ENCODE data around the gene DDX19B.
"Not testable (repeated sequence)": the region's sequence is repeated elsewhere in the genome, so short reads cannot be mapped to it uniquely, and the experiment has no call there.

Gene DDX19B

DNA sequence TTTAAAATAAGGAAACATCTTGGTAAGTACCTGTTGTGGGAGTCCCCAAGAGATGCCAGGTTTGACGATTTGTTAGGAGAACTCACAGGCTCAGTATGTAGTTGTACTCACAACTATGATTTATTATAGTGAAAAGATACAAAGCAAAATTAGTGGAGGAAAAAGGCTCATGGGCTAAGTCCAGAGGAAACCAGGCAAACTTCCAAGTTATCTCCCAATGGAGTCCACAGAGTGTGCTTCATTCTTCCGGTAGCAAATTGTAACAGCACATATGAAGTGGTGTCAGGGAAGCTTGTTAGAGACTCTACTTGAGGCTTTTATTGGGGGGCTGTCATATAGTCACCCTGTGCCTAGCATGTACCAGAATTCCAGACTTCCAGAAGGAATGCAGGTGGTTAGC is 50.0 kb downstream of the DDX19B start:
- no peak for DNase-seq (ENCODE audit: low read depth in 4 of 4, low spot score in 1 of 4)

DNA sequence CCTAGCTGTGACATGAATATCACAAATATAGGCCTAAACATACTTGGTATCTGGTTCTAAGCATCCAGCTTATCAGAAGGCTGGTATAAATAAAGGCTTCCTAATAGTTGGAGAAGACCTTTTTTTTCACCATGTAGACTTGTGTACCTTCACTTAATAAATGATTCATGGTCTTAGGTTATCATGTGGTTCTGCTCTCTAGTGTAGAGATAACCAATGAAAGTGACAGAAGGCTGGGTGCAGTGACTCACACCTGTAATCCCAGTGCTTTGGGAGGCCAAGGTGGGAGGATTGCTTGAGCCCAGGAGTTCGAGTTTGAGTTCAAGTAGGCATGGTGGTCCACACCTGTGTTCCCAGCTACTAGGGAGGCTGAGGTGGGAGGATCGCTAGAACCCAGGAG is 50.8 kb downstream of the DDX19B start:
- DNase-seq (ENCODE audit: low read depth in 4 of 4, low spot score in 1 of 4) = no peak

DNA sequence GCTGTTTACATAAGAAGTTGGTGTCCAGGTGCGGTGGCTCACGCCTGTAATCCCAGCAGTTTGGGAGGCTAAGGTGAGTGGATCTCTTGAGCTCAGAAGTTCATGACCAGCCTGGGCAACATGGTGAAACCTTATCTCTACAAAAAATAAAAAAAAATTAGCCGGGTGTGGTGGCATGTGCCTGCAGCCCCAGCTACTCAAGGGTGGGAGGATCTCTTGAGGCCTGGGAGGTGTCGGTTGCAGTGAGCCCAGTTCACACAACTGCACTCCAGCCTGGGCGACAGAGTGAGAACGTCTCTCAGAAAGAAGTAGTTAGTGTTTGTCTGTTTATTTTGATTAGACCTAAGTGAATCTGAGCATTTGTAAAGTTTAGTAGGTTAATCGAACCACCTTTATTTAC is 60.6 kb downstream of the DDX19B start:
- DNase-seq (ENCODE audit: low read depth in 4 of 4, low spot score in 1 of 4) = no peak

DNA sequence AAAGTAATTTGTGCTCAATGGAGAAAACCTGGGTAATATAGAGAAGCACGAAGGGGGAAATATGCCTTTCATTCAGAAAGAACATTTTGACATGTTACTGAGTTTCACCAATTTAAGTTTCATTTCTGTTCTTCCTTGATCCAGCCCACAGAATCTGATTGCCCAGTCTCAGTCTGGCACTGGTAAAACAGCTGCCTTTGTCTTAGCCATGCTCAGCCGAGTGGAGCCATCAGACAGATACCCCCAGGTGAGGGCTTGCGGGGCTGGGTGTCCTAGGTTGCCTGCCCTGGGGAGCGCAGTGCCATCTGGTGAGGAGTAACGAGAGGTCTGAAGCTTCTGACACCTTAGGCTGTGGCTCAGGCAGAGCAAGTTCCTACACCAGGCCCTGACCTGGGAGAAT is 65.4 kb downstream of the DDX19B start:
- DNase-seq (ENCODE audit: low read depth in 4 of 4, low spot score in 1 of 4) = no peak

DNA sequence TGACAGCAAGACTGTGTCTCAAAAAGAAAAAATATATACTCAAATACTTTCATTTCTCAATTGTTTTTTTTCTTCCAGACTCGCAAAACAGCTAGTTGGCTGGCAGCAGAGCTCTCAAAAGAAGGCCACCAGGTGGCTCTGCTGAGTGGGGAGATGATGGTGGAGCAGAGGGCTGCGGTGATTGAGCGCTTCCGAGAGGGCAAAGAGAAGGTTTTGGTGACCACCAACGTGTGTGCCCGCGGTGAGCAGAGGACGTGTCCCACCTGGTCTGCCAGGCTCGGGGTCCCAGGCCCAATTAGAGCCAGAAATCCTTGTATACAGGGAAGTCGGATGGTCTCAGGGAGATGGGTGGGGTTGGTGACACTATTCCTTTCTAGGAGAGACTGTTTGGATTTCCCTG is 71.2 kb downstream of the DDX19B start:
- not testable (repeated sequence) for DNase-seq (ENCODE audit: low read depth in 4 of 4, low spot score in 1 of 4)

DNA sequence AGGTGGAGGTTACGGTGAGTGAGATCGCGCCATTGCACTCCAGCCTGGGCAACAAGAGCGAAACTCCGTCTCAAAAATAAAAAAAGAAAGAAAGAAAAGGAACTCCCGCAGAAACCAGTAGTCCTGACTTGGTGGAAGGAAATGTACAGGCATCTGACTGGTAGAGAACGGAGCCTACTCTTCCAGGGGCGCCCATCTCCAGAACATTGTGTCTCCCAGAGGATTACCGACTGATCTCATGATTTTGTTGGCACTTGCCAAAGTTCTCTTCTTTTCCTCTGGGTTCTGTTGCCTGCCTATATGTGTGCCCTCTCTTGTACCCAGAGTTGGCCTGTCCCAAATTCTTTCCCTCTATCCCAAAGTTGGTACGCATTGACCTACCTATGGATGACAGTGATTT is 71.9 kb downstream of the DDX19B start:
- no peak for DNase-seq (ENCODE audit: low read depth in 4 of 4, low spot score in 1 of 4)

DNA sequence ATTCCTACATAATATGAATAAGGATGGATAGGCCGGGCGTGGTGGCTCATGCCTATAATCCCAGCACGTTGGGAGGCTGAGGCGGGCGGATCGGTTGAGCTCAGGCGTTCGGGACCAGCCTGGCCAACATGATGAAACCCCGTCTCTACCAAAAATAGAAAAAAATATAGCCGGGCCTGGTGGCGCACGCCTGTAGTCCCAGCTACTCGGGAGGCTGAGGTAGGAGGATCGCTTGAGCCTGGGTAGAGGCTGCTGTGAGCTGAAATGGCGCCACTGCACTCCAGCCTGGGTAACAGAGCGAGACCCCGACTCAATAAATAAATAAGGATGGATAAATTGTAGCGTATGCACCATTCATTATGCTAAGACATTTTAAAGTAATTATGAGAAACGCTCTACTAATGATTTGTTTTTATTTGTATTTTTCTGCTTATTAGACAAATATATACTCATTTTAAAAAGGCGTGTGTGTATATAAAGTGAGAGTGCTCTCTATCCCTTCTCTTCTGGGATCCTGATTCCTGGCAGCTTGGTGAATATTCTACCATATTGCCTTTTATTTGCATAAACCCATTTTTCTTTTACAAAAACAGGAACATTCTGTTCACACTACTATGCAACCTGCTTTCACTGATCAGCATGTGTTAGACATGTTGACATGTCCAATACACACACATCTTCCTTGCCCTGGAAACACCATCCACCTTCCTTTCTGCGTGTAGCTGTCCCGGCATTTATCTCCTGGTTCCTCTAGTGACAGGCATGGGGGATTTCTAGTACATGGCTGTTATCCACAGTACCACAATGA is 74.1 kb downstream of the DDX19B start:
- DNase-seq (ENCODE audit: low read depth in 4 of 4, low spot score in 1 of 4) = no peak

DNA sequence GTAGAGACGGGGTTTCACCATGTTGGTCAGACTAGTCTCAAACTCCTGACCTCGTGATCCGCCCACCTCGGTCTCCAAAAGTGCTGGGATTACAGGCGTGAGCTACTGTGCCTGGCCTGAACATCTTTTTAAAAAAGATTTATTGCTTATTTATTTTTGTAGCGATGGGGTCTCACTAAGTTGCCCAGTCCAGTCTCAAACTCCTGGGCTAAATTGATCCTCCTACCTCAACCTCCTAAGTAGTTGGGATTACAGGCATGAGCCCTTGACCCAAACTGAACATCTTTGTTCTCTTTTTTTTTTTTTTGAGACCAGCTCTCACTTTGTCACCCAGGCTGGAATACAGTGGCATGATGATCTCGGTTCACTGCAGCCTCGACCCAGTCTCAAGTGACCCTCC is 75.2 kb downstream of the DDX19B start:
- DNase-seq (ENCODE audit: low read depth in 4 of 4, low spot score in 1 of 4) = no peak

DNA sequence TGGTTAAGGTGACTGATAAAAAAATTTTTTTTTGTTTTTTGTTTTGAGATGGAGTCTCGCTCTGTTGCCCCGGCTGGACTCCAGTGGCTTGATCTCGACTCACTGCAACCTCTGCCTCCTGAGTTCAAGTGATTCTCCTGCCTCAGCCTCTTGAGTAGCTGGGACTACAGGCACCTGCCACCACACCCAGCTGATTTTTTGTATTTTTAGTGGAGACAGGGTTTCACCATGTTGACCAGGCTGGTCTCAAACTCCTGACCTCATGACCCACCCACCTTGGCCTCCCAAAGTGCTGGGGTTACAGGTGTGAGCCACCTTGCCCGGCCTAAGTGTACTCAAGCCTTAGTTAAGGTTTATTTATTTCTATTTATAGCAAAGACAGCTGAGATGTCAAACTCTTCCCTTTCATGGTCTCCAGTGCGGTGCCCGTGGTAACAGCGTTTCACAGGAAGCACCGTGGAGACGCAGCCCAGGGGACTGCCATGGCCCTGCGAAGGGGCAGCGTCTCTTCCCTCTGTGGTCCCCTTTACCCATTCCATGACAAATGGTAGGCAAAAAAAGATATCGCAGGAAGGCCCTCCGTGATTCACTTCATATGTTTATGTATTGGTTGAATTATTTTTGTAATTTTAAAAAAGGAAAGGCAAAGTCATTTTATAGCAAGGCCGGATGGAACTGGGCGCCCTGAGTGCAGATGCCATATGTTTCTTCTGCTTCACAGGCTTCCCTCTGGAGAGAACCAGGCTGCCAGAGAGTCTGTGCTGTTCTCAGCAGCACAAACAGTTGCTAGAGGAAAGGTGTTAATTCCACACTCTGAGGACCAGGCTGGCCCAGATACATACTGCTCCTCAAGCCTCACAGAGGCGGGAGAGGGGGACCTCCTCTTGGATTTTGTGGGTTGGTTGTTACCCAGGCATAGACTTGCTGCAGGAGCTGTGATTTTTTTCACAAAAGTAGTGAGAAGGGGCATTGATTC is 76.9 kb downstream of the DDX19B start:
- DNase-seq (ENCODE audit: low read depth in 4 of 4, low spot score in 1 of 4) = no peak

DNA sequence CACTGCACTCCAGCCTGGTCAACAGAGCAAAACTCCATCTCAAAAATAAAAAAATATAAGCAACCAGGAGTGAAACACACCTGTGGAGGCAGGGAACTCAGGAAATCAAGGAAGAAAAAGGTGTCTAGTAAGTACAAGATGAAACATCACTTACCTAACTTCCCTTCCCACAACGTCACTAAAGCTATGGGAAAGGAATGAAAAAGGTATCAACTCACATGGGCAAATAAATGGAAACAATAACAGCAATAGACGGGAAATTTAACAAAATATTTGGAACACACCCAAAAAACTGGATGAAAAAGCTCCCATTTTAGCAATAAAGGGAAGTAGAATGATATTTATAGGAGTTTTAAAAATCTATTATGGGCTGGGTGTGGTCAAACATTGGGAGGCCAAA is 78.8 kb downstream of the DDX19B start:
- no peak for DNase-seq (ENCODE audit: low read depth in 4 of 4, low spot score in 1 of 4)

DNA sequence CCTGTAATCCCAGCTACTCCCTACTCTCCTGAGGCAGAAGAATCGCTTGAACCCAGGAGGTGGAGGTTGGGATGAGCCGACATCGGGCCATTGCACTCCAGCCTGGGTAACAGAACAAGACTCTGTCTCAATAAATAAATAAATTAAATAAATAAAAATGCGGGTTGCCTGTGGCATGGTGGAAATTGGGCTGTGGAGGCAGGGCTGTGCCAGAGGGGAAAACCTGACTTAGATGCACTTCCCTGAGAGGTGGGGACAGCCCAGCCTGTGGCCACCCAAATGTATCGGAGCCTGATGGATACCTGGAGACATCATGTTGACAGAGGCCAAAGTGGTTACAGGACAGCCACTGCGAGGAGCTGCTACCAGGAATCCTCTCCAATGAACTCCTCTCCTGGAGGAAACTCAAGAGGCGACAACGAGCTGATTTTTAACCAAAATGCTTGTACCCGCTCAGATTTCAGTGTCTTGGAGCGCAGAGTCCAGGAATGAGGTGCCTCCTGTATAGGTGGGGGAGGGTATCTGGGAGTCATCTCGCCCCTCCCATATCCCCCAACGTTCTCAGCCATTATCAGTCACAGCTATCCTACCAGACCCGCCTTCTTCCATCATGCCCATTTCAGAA is 80.0 kb downstream of the DDX19B start:
- DNase-seq (ENCODE audit: low read depth in 4 of 4, low spot score in 1 of 4) = no peak

DNA sequence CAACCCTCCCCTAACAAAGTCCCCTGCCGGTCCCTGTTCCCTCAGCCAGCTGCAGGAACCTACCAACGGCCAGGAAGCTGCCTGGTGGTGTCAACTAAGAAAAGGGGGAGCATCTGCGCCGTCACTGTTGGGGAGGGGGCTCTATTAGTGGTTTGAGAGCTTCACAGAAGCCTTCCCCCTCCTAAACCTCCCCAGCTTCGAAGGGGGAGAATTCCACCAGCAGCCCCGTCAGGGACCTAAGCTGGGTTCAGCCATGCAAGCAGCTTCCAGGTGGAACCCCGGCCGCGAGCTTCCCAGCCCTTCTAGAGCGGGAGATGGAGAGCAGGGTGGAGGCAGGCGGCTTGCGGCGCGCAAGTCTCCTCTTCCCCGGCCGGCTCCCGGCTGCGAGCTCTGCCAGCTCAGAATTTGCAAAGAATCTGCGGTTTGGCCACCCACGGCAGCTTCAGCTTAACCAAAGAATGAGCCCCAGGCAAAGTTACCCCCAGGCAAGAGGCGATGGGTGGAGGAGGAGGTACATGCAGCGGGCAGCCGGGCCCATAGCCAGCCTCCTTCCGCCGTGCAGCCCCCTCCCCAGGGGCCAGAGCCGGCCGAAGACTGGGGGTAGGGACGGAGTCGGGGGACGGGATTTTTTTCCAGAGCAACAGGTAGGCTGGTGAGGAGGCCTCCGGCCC is 81.4 kb downstream of the DDX19B start:
- peak; percentile 55 to 75 (median 65) for DNase-seq (ENCODE audit: low read depth in 4 of 4, low spot score in 1 of 4)

DNA sequence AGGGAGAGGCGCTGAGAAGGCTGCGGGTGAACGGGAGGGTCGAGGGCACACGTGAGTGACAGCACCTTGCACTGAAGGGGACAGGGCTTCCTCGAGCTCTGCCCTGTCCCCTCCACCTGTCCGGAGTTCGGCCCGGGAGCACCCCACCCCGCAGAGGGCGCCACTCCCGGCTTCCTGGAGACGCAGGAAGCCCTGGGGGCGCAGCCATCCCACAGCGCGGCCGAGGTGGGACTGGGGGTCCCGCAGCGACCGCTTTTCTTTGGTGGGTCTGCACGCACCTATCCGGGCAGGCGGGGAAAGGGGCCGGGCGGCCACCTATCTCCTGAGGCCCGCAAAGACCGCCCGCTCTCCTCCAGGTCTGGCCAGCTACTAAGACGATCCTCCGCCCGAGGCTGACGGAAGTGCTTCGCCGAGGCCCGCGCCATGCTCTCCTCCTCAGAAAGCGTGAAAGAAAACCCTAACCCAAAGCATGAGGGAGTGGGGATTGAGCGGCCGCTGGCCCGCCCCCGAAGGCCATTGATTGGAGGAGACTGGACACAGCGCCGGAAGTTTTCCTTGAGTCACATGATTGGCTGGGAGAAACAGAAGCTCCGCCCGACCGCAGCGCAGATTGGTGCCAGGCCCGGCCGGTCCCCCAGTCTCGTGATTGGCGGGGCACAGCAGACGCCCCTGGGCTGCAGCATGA is 82.1 kb downstream of the DDX19B start:
- peak; percentile 80 to 96 (median 89) for DNase-seq (ENCODE audit: low read depth in 4 of 4, low spot score in 1 of 4)

DNA sequence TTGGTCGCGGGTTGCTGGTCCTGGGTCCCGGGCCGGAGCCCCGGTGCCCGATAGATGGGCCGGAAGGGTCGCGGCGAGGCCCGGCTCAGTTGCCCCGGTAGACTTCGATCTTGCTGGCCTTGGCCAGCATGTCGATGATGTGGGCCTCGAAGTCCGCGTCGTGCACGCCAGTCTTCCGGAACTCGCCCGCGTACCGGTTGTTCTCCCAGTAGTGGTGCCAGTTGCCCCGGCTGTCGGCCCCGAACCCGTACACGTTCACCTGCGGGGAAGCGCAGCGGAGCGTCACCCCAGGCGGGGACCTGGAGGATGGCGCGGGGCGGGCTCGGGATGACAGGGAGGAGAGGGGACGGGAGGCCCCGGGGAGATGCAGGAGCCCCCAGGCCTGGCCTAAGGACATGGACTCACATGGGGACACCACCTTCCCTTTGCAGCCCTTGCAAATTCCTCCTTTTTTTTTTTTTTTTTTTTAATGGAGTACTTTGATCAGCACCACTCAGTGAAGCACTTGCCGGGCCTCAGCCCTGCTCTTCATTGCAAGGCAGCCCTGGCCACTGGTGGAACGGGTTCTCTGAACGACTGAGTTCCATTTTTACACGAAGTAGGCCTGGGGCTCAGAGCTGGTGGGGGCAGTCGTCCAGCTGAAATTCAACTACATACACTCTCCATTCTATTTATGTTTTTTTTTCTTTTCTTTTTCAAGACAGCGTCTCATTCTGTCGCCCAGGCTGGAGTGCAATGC is 82.8 kb downstream of the DDX19B start:
- DNase-seq (ENCODE audit: low read depth in 4 of 4, low spot score in 1 of 4) = no peak

DNA sequence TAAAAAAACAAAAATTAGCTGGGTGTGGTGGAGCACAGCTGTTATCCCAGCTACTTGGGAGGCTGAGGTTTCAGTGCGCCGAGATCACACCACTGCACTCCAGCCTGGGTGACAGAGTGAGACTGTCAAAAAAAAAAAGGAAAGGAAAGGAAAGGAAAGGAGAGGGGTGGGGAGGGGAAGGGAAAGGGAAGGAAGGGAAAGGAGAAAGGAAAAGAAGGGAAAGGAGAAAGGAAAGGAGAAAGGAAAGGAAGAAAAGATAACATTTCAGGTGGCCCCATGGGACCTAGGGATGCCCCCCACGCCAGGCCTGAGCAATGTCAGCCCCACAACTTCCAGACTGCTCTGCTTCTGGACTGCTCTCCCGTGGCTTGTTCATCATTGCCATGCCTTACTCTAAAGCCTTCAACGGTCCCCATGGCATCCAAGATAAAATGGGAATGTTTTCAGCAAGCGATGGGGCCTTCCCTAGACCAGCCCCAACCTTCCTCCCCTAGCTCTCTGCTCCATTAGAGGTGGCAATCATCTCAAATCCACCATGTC is 84.5 kb downstream of the DDX19B start:
- no peak for DNase-seq (ENCODE audit: low read depth in 4 of 4, low spot score in 1 of 4)
